GM10266 (cell line): ENCODE results near the gene VPS37B.

ENCODE experiments used
- DNase-seq: peaks from one replicate; pipeline ENCODE4 v3.0.0; 2012; ENCODE audit errors: extremely low spot score
- TF ChIP-seq, protein P1 (sequence below): IDR thresholded peaks from 2 replicates; pipeline ENCODE4 v1.5.1; 2012; ENCODE audit warnings: mild to moderate bottlenecking, low read depth; ENCODE audit not compliant: control insufficient read depth, insufficient read depth; ENCODE audit errors: missing control alignments

VPS37B gene

DNA sequence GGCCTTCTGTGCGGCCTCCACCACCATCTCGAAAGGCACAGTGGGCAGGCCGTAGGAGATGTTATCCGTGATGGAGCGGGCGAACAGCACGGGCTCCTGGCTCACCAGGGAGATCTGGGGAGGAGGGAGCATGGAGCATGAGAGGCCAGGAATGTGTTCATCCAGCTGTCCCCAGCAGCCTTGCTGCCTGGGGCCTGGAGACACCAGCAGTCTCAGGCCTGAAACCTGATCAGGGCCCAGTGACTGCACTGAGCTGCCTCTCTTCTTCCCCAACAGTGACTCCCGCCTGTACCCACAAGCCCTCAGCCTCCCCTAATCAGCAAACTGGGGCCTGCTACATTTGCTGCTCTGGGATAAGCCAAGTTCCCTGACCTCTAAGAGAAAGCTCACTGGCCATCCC lies 39.4 kb upstream of the VPS37B start:
- TF ChIP-seq, protein P1, sequence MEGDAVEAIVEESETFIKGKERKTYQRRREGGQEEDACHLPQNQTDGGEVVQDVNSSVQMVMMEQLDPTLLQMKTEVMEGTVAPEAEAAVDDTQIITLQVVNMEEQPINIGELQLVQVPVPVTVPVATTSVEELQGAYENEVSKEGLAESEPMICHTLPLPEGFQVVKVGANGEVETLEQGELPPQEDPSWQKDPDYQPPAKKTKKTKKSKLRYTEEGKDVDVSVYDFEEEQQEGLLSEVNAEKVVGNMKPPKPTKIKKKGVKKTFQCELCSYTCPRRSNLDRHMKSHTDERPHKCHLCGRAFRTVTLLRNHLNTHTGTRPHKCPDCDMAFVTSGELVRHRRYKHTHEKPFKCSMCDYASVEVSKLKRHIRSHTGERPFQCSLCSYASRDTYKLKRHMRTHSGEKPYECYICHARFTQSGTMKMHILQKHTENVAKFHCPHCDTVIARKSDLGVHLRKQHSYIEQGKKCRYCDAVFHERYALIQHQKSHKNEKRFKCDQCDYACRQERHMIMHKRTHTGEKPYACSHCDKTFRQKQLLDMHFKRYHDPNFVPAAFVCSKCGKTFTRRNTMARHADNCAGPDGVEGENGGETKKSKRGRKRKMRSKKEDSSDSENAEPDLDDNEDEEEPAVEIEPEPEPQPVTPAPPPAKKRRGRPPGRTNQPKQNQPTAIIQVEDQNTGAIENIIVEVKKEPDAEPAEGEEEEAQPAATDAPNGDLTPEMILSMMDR: no peak
- DNase-seq: no peak

DNA sequence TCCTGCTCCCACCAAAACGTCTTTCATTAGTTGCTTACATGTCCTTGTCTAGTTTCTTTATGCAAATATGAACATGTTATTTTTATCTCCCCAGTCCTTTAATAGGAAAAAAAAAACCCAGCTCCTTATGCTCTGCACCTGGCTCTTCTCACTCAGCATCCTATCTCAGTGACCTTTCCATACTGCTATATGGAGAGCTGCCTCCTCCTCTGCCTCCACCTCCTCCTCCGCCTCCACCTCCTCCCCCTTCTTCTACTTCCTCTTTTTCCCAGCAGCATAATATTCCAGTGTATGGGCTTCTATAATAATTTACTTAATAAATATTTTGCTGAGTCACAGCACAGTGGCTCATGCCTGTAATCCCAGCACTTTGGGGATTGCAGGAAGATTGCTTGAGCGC lies 38.8 kb upstream of the VPS37B start:
- TF ChIP-seq, protein P1: no peak
- DNase-seq: peak; percentile 61

DNA sequence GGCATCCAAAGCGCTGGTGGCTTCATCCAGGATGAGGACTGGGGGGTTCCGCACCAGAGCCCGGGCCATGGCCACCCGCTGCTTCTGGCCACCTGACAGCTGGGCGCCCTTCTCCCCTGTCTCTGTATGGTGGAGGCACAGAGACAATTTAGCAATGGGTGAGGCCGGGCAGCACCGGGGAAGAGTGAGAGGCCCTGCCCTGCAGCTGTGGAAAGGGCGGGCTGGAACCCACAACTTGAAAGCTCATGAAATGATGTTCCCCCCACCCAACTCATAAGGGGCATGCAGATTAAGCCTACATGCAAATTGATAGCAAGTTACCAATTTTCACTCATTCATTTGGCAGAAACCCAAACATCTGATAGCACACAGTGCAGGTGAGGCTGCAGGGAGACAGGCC lies 36.3 kb upstream of the VPS37B start:
- TF ChIP-seq, protein P1: no peak
- DNase-seq: no peak

DNA sequence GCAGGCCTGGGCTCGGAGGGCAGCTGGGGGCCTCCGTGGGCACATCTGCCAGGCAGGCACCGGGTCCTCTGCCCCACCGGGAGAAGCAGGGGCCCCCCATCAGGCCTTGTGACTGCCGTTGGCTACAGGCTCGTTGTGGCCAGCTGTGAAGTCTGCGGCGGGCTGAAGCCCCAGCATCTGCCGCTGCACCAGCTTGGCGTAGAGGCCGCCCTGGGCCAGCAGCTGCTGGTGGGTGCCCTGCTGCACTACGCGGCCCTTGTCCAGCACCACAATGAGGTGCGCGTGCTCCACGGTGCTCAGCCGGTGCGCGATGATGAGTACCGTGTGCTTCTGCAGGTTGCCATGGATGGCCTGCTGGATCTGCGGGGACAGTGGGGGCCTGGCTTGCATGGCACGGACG lies 33.9 kb upstream of the VPS37B start:
- TF ChIP-seq, protein P1: no peak
- no peak for DNase-seq

DNA sequence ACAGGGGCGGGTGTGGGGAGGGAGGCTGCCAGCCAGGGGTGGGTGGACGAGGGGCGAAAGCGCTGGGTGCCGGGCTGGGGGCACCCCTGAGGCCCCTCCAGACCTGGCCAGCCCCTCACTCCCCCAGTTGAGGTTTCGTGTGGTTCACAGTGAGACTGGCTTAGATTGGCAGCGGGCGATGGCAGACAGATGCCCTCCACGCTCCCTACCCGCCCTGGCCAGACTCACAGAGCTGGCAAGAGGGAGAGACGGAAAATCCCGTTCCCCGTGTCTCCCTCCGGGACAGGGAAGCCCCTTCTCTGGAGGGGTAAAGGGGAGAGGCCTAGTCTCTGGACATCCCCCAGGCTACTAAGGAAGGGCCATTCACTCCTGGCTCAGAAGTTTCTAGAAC lies 33.2 kb upstream of the VPS37B start:
- TF ChIP-seq, protein P1: no peak
- DNase-seq: no peak

DNA sequence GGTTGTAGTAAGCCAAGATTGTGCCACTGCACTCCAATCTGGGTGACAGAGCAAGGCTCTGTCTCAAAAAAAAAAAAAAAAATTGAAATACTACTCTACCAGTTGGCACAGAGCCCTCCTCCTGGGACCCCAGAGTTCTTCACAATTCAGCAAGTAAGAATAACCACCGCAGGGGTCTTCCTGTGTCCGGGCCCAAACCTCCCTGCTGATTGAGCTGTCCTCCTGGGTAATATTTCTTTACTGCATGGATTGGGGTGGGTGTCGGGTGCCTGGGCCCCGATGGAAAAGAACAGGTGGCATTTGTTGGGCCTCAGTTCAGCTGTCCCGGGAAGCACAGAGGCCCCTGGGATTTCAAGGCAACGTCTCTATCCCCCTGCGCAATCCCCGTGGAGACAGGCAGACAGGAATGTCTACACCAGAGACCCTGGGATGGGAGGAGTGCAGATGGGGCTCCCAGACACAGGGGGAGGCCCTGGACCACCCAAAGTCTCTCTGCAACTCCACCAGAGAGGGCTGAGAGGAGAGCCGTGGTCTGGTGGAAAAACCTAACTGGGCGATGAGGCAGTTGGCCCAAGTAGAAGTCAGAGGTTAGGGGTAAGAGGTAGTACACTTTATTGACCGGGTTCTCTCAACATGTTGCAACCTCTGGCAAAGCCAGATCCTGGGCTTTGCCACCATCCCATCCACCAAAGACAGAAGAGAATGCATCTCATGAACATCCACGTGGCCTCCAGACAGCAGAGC lies 32.7 kb upstream of the VPS37B start:
- TF ChIP-seq, protein P1: no peak
- no peak for DNase-seq

DNA sequence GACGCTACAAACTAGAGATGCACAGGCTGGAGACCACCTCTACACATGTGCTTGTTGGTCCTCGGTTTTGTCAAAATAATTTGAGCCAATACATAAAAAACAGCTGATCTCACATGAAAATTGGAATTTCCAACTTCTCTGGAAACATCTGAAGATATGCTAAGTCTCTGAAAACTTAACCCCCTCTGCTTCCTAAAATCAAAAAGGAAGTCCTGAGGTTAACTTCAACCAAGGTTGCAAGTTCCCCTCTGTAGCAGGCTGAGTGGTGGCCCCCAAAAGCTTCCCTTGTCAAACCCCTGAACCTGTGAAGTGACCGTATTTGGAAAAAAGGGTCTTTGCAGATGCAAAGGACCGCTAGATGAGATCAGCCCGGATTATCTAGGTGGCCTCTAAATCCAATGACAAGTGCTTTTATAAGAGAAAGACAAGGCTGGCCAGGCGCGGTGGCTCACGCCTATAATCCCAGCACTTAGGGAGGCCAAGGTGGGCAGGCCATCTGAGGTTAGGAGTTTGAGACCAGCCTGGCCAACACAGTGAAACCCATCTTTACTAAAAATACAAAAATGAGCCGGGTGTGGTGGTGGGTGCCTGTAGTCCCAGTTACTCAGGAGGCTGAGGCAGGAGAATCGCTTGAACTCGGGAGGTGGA lies 32.0 kb upstream of the VPS37B start:
- TF ChIP-seq, protein P1: no peak
- DNase-seq: no peak
